ENCODE measurements around the gene FLT4. TPM values are rescaled to one million over a fixed set of nuclear protein-coding genes. Genes with fewer than 3 reads are reported as not detected.
A peak's percentile ranks its signal among the peaks of the same experiment; 100 is the strongest.

The FLT4 gene
- total and polyA plus RNA-seq, 4 donors: 2.0 to 19.9 (median 7.6) TPM

GRCh38 chr5:180598316-180598701 lies 51.1 kb downstream of the FLT4 start:
- H3K9me3 ChIP-seq (ENCODE audit: control insufficient read depth in 4 of 4, low read length in 3 of 4): no peaks in the 10 kb centered on the region

GRCh38 chr5:180596668-180597231 lies 52.6 kb downstream of the FLT4 start:
- Histone ChIP-seq H3K9me3 (ENCODE audit: control insufficient read depth in 4 of 4, low read length in 3 of 4) (no peaks in the 10 kb centered on the region), H3K36me3 (ENCODE audit: control insufficient read depth in 4 of 4, insufficient read depth in 3 of 4, low read depth in 1 of 4, low read length in 3 of 4) (no peaks in the 10 kb centered on the region), H3K9ac (ENCODE audit: low read depth in 1 of 2, low read length in 2 of 2) (no peak overlapping the region), H3K27me3 (ENCODE audit: control insufficient read depth in 4 of 4, insufficient read depth in 4 of 4, low read length in 3 of 4) (no peaks in the 10 kb centered on the region), H3K27ac (ENCODE audit: low read depth in 1 of 2, low read length in 2 of 2) (no peak overlapping the region), H3K4me3 (ENCODE audit: low read depth in 1 of 3, low read length in 3 of 3) (no peak overlapping the region), H3K4me1 (ENCODE audit: control insufficient read depth in 4 of 4, insufficient read depth in 4 of 4, low read length in 3 of 4) (peaks cover 2 to 10% (median 8%) of the 10 kb centered on the region in 4 donors)
- no peak for DNase-seq (ENCODE audit: low spot score)
- TF ChIP-seq HNF4A (conservative IDR thresholded peaks at IDR 0.05) (no peak), GABPA (IDR thresholded peaks at IDR 0.05 in 1 of 2, conservative IDR thresholded peaks at IDR 0.05 in 1 of 2) (no peak), RXRA (IDR thresholded peaks at IDR 0.05) (no peak), JUND (IDR thresholded peaks at IDR 0.05) (no peak), YY1 (IDR thresholded peaks at IDR 0.05) (no peak), MAX (IDR thresholded peaks at IDR 0.05) (no peak), HNF4G (IDR thresholded peaks at IDR 0.05) (no peak), RAD21 (IDR thresholded peaks at IDR 0.05) (no peak), TAF1 (conservative IDR thresholded peaks at IDR 0.05) (no peak)
- 63% methylated on average over 24 of the region's 24 CpGs for WGBS

More at GRCh38 chr5:180598316-180598701, 51.1 kb downstream of the FLT4 start:
- Histone ChIP-seq H3K27me3 (ENCODE audit: control insufficient read depth in 4 of 4, insufficient read depth in 4 of 4, low read length in 3 of 4) (no peaks in the 10 kb centered on the region), H3K4me3 (ENCODE audit: low read depth in 1 of 3, low read length in 3 of 3) (no peak overlapping the region), H3K4me1 (ENCODE audit: control insufficient read depth in 4 of 4, insufficient read depth in 4 of 4, low read length in 3 of 4) (peaks cover 2 to 10% (median 8%) of the 10 kb centered on the region in 4 donors), H3K36me3 (ENCODE audit: control insufficient read depth in 4 of 4, insufficient read depth in 3 of 4, low read depth in 1 of 4, low read length in 3 of 4) (no peaks in the 10 kb centered on the region), H3K27ac (ENCODE audit: low read depth in 1 of 2, low read length in 2 of 2) (no peak overlapping the region), H3K9ac (ENCODE audit: low read depth in 1 of 2, low read length in 2 of 2) (no peak overlapping the region)
- DNase-seq (ENCODE audit: low spot score): no peak
- WGBS: 91% methylated on average over 9 of the region's 9 CpGs
- TF ChIP-seq NR2F2 (IDR thresholded peaks at IDR 0.05): no peak
- no peak for TF ChIP-seq RXRA (IDR thresholded peaks at IDR 0.05)
- no peak for TF ChIP-seq EGR1 (IDR thresholded peaks at IDR 0.05; ENCODE audit: low read depth in 2 of 2)
- TF ChIP-seq TAF1 (conservative IDR thresholded peaks at IDR 0.05): no peak
- no peak for TF ChIP-seq MAX (IDR thresholded peaks at IDR 0.05)
- no peak for TF ChIP-seq CTCF (IDR thresholded peaks at IDR 0.05; ENCODE audit: low read depth, low read length, missing input control)
- no peak for TF ChIP-seq JUND (IDR thresholded peaks at IDR 0.05)
- TF ChIP-seq YY1 (IDR thresholded peaks at IDR 0.05): no peak
- no peak for TF ChIP-seq HNF4A (conservative IDR thresholded peaks at IDR 0.05)

GRCh38 chr5:180596115-180596667 lies 53.2 kb downstream of the FLT4 start:
- peaks cover 0 to 3% (median 0%) of the 10 kb centered on the region in 4 donors for H3K27me3 ChIP-seq (ENCODE audit: control insufficient read depth in 4 of 4, insufficient read depth in 4 of 4, low read length in 3 of 4)
- H3K4me3 ChIP-seq (ENCODE audit: low read depth in 1 of 3, low read length in 3 of 3): no peak overlapping the region
- TF ChIP-seq TAF1 (conservative IDR thresholded peaks at IDR 0.05) (no peak), NR2F2 (IDR thresholded peaks at IDR 0.05) (no peak), JUND (IDR thresholded peaks at IDR 0.05) (no peak)
- peaks cover 4 to 16% (median 10%) of the 10 kb centered on the region in 4 donors for H3K4me1 ChIP-seq (ENCODE audit: control insufficient read depth in 4 of 4, insufficient read depth in 4 of 4, low read length in 3 of 4)
- H3K9me3 ChIP-seq (ENCODE audit: control insufficient read depth in 4 of 4, low read length in 3 of 4): no peaks in the 10 kb centered on the region
- 93% methylated on average over 12 of the region's 12 CpGs for WGBS
- no peak overlapping the region for H3K27ac ChIP-seq (ENCODE audit: low read depth in 1 of 2, low read length in 2 of 2)
- H3K9ac ChIP-seq (ENCODE audit: low read depth in 1 of 2, low read length in 2 of 2): no peak overlapping the region
- DNase-seq (ENCODE audit: low spot score): peak; percentile 21
- no peaks in the 10 kb centered on the region for H3K36me3 ChIP-seq (ENCODE audit: control insufficient read depth in 4 of 4, insufficient read depth in 3 of 4, low read depth in 1 of 4, low read length in 3 of 4)

Measured in liver (tissue), 9 donors.